GM12878 (cell line): Measurements from ENCODE around the gene IQCH. TPM values are rescaled to one million over a fixed set of nuclear protein-coding genes. Genes with fewer than 3 reads are reported as not detected.

Experiments
- ATAC-seq: fragments of 200-7000 bp; cut with Tn5 transposase; 3 replicates; pipeline ENCODE4 v1.9.1; 2020; ENCODE audit warnings: mild to moderate bottlenecking, moderate library complexity
- BruUV-seq: library from RNA; stranded (reverse); fragments of 400-500 nt; replicated peaks from 2 replicates; lab custom pipeline; 2021; lab: Mats Ljungman, UMichigan
- CTCF ChIA-PET: fragments of 300-600 bp; sonication (Branson Sonifier 250); formaldehyde crosslinking; extraction: SDS; loops from one replicate; lab custom pipeline; 2021; ENCODE audit warnings: inconsistent platforms; lab: Yijun Ruan, JAX
- POLR2A ChIA-PET: fragments of 350-600 bp; formaldehyde crosslinking; extraction: SDS; loops from one replicate; lab custom pipeline; 2021; ENCODE audit warnings: inconsistent platforms; lab: Charles Lee
- RAD21 ChIA-PET: fragments of 300-600 bp; sonication (Branson Sonifier 250); formaldehyde crosslinking; loops from one replicate; lab custom pipeline; 2023; ENCODE audit warnings: antibody characterized with exemption; ENCODE audit not compliant: unreplicated experiment; lab: Charles Lee
- SMC1A ChIA-PET: fragments of 300-600 bp; sonication (Branson Sonifier 250); formaldehyde crosslinking; loops from one replicate; lab custom pipeline; 2023; ENCODE audit not compliant: unreplicated experiment, uncharacterized antibody; lab: Charles Lee
- DNase-seq: peaks from one replicate; pipeline ENCODE4 v3.0.0-alpha.2; 2011; ENCODE audit warnings: low read depth, low spot score
- FAIRE-seq: peaks from 3 replicates; lab custom pipeline; 2011; peaks lifted over from hg19 to GRCh38; lab: Jason Lieb, UNC
- H2AFZ ChIP-seq: 2 replicates; pipeline ENCODE4 v1.6.0; 2011; ENCODE audit warnings: low read depth, low read length, control low read depth; ENCODE audit not compliant: control insufficient read depth
- H3K27ac ChIP-seq: 2 replicates; pipeline ENCODE4 v1.5.1; 2011; ENCODE audit warnings: control low read depth; ENCODE audit not compliant: control insufficient read depth, insufficient read depth
- H3K27me3 ChIP-seq, 2 experiments: replicated peaks in 1 of 2; 2 replicates each; pipeline versions ENCODE4 v1.6.0 to v1.6.1; 2011; ENCODE audit warnings: low read length in 1 of 2; ENCODE audit not compliant: control insufficient read depth in 2 of 2, insufficient read depth in 2 of 2
- H3K36me3 ChIP-seq, 2 experiments: 2 replicates each; pipeline ENCODE4 v1.5.1; 2011; ENCODE audit warnings: low read length in 1 of 2; ENCODE audit not compliant: control insufficient read depth in 2 of 2, insufficient read depth in 2 of 2
- H3K4me1 ChIP-seq: 2 replicates; pipeline ENCODE4 v1.6.1; 2011; ENCODE audit warnings: mild to moderate bottlenecking, low read length, moderate library complexity, mixed read lengths; ENCODE audit not compliant: control insufficient read depth, insufficient read depth
- H3K4me2 ChIP-seq: 2 replicates; pipeline ENCODE4 v1.6.0; 2011; ENCODE audit warnings: control low read depth; ENCODE audit not compliant: control insufficient read depth, insufficient read depth
- H3K4me3 ChIP-seq: fragments of 200-600 bp; sonication (generic); 2 replicates; pipeline ENCODE4 v1.5.1; 2016
- H3K79me2 ChIP-seq: 2 replicates; pipeline ENCODE4 v1.6.0; 2011; ENCODE audit warnings: low read length; ENCODE audit not compliant: control insufficient read depth, insufficient read depth
- H3K9ac ChIP-seq: 2 replicates; pipeline ENCODE4 v1.8.0; 2011; ENCODE audit warnings: low read length, control low read depth, mixed read lengths; ENCODE audit not compliant: control insufficient read depth, insufficient read depth
- H3K9me3 ChIP-seq: replicated peaks from 3 replicates; pipeline ENCODE4 v1.5.1; 2011; ENCODE audit warnings: mild to moderate bottlenecking, low read length; ENCODE audit not compliant: control insufficient read depth, insufficient read depth
- H4K20me1 ChIP-seq: 2 replicates; pipeline ENCODE4 v1.6.0; 2011; ENCODE audit not compliant: control insufficient read depth, insufficient read depth
- BHLHE40 ChIP-seq, 2 experiments: fragments of 450-650 bp in 1 of 2; IDR thresholded peaks; 2 replicates each; pipeline ENCODE4 v1.6.1; 2011 to 2017; ENCODE audit warnings: low read depth in 2 of 2, borderline replicate concordance in 1 of 2, improper control_type of control experiment in 1 of 2, low read length in 1 of 2, mild to moderate bottlenecking in 1 of 2
- CBX5 ChIP-seq: sonication (generic); IDR thresholded peaks from 2 replicates; pipeline ENCODE4 v1.6.1; 2016; ENCODE audit warnings: low read depth, moderate library complexity, mild to moderate bottlenecking, inconsistent platforms
- CEBPB ChIP-seq, 2 experiments: fragments of 150-350 bp in 1 of 2; IDR thresholded peaks; 2 replicates each; pipeline ENCODE4 v1.6.1; 2012 to 2014; ENCODE audit warnings: low read depth in 2 of 2, low read length in 2 of 2, borderline replicate concordance in 1 of 2, inconsistent platforms in 1 of 2
- CHD1 ChIP-seq: IDR thresholded peaks from 2 replicates; pipeline ENCODE4 v1.6.1; 2012; ENCODE audit warnings: low read depth, low read length, improper control_type of control experiment
- FOXK2 ChIP-seq: fragments of 450-650 bp; IDR thresholded peaks from 2 replicates; pipeline ENCODE4 v1.6.1; 2017; ENCODE audit warnings: mild to moderate bottlenecking, moderate library complexity
- JUND ChIP-seq: IDR thresholded peaks from 2 replicates; pipeline ENCODE4 v1.6.1; 2012; ENCODE audit warnings: low read depth, mild to moderate bottlenecking, low read length, improper control_type of control experiment, moderate library complexity
- MTA2 ChIP-seq: fragments of 450-650 bp; IDR thresholded peaks from 2 replicates; pipeline ENCODE4 v1.6.1; 2016; ENCODE audit warnings: low read depth, mild to moderate bottlenecking, moderate library complexity
- NFYB ChIP-seq: IDR thresholded peaks from 2 replicates; pipeline ENCODE4 v1.6.1; 2011; ENCODE audit warnings: low read depth, mild to moderate bottlenecking, low read length, improper control_type of control experiment, moderate library complexity; ENCODE audit not compliant: insufficient read depth
- NR2C2 ChIP-seq: IDR thresholded peaks from 2 replicates; pipeline ENCODE4 v1.6.1; 2011; ENCODE audit warnings: borderline replicate concordance, low read depth; ENCODE audit not compliant: control insufficient read depth, insufficient read length
- SMARCA5 ChIP-seq: fragments of 450-650 bp; IDR thresholded peaks from 2 replicates; pipeline ENCODE4 v1.6.1; 2017; ENCODE audit warnings: mild to moderate bottlenecking
- SUPT20H ChIP-seq: IDR thresholded peaks from 2 replicates; pipeline ENCODE4 v1.6.1; 2011; ENCODE audit warnings: low read depth, mild to moderate bottlenecking, low read length, moderate library complexity, borderline replicate concordance; ENCODE audit not compliant: control insufficient read depth
- TBL1XR1 ChIP-seq: IDR thresholded peaks from 2 replicates; pipeline ENCODE4 v1.6.1; 2012; ENCODE audit warnings: low read depth, low read length, improper control_type of control experiment
- ZBED1 ChIP-seq: IDR thresholded peaks from 2 replicates; pipeline ENCODE4 v1.6.1; 2016; ENCODE audit warnings: borderline replicate concordance
- ZBTB33 ChIP-seq: fragments of 450-650 bp; IDR thresholded peaks from 2 replicates; pipeline ENCODE4 v1.6.1; 2017; ENCODE audit warnings: mild to moderate bottlenecking
- ZNF384 ChIP-seq: IDR thresholded peaks from 2 replicates; pipeline ENCODE4 v1.6.1; 2012; ENCODE audit warnings: low read depth, mild to moderate bottlenecking, low read length, improper control_type of control experiment, borderline replicate concordance
- WGBS: methylation state at CpG from one replicate; pipeline ENCODE4 v1.1.6; 2016; ENCODE audit warnings: low lambda C conversion rate; ENCODE audit not compliant: insufficient replicate concordance, insufficient coverage; ENCODE audit errors: missing lambda C conversion rate; 5-methylcytosine and 5-hydroxymethylcytosine counted together
- in situ Hi-C: fragments of 300-500 bp; cut with MboI; formaldehyde crosslinking; loops from 9 replicates; pipeline ENCODE4 v1.14.3; 2018; ENCODE audit warnings: mixed read lengths
- intact Hi-C: fragments of 100-400 bp; cut with micrococcal nuclease; formaldehyde crosslinking; loops from one replicate; pipeline ENCODE4 v1.14.2; 2022; ENCODE audit not compliant: unreplicated experiment
- polyA plus RNA-seq, 11 experiments: library from polyadenylated mRNA; depleted of rRNA in 4 of 11; unstranded in 6 of 11; stranded (reverse) in 5 of 11; fragments of >200 nt; fragmentation: Nextera tagmentation in 4 of 11; fragmentation: Illumina TruSeq in 1 of 11; extraction: Ambion mirVana in 4 of 11; extraction: Trizol in 1 of 11; gene quantifications; 1 replicate in 1 of 11; 2 replicates in 10 of 11; pipeline versions ENCODE4 v1.2.1 to v1.2.3, GENCODE V29; 2011 to 2016; ENCODE audit warnings: inconsistent platforms in 2 of 11, missing spikeins in 2 of 11, low read depth in 1 of 11
- total RNA-seq, 4 experiments: library from RNA; depleted of rRNA in 3 of 4; stranded (reverse); fragments of >200 nt in 3 of 4; fragmentation: Illumina TruSeq in 1 of 4; extraction: Trizol in 1 of 4; gene quantifications; 2 replicates each; pipeline versions ENCODE4 v1.2.1 to v1.2.3, GENCODE V29; 2013 to 2021
- TF ChIP-seq, protein P1 (sequence below): fragments of 450-650 bp; IDR thresholded peaks from 2 replicates; pipeline ENCODE4 v1.6.1; 2017; ENCODE audit warnings: low read depth, mild to moderate bottlenecking, moderate library complexity

IQCH gene
- total and polyA plus RNA-seq, 10 of the 15 experiments (the other 5 are each of a cell fraction or from before 2014, with no cell fraction given): 0.29 to 1.3 (median 0.99) TPM

GRCh38 chr15:67259806-67260205 is 5.2 kb downstream of the IQCH start:
- FAIRE-seq: no peak
- no peaks in the 10 kb centered on the region for H3K9me3 ChIP-seq

DNA sequence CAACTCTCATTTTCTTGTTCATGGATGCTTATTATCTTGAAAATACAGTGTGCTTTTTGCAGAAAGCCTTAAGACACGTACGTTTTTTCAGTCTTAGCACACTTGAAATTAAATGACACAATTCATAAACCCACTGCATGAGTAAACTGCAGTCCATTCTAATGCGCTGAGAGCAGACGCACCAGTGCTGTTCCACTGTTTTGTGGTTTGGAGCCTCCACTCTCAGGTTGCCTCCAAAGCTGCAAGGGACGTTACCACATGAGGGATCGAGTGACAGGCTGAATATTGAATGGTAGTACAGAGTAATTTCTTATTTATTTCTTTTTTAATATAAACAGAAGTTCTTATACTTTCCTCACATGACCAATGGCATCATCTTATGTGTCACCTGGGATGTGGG is 12.3 kb downstream of the IQCH start:
- no peaks in the 10 kb centered on the region for H3K9me3 ChIP-seq
- no peak for FAIRE-seq
- no peaks in the 10 kb centered on the region for H3K4me1 ChIP-seq
- H4K20me1 ChIP-seq: no peaks in the 10 kb centered on the region
- H3K4me2 ChIP-seq: no peak overlapping the region
- ChIA-PET SMC1A (no interaction called here), CTCF (no interaction called here), POLR2A (no interaction called here), RAD21 (no interaction called here)
- in situ Hi-C loops (no loop called here), intact Hi-C loops (no loop called here)
- H3K27ac ChIP-seq: no peak overlapping the region
- H3K36me3 ChIP-seq: no peaks in the 10 kb centered on the region
- H3K79me2 ChIP-seq: no peaks in the 10 kb centered on the region
- no peak for DNase-seq
- no peak overlapping the region for H3K4me3 ChIP-seq
- no peak overlapping the region for H3K9ac ChIP-seq
- H3K27me3 ChIP-seq: no peaks in the 10 kb centered on the region; a peak in 2 of 4 replicates
- H2AFZ ChIP-seq: no peak overlapping the region
- ATAC-seq: no peak
- 58% methylated on average over 6 of the region's 6 CpGs for WGBS
- no TSS peak for BruUV-seq
- TF ChIP-seq CBX5 (no peak), ZBTB33 (no peak), FOXK2 (no peak), CHD1 (no peak), JUND (no peak), NFYB (no peak), ZNF384 (no peak), SUPT20H (no peak), MTA2 (no peak), CEBPB (IDR thresholded peaks at IDR 0.05; ENCODE audit: borderline replicate concordance in 1 of 2, low read depth in 2 of 2, low read length in 2 of 2) (no peak)
- TF ChIP-seq, protein P1, sequence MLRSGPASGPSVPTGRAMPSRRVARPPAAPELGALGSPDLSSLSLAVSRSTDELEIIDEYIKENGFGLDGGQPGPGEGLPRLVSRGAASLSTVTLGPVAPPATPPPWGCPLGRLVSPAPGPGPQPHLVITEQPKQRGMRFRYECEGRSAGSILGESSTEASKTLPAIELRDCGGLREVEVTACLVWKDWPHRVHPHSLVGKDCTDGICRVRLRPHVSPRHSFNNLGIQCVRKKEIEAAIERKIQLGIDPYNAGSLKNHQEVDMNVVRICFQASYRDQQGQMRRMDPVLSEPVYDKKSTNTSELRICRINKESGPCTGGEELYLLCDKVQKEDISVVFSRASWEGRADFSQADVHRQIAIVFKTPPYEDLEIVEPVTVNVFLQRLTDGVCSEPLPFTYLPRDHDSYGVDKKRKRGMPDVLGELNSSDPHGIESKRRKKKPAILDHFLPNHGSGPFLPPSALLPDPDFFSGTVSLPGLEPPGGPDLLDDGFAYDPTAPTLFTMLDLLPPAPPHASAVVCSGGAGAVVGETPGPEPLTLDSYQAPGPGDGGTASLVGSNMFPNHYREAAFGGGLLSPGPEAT: no peak

More at GRCh38 chr15:67259806-67260205, 5.2 kb downstream of the IQCH start:
- in situ Hi-C loops: no loop called here
- no TSS peak for BruUV-seq
- Histone ChIP-seq H3K27ac (no peak overlapping the region), H3K4me1 (no peaks in the 10 kb centered on the region), H3K36me3 (no peaks in the 10 kb centered on the region), H3K4me2 (no peak overlapping the region), H3K79me2 (no peaks in the 10 kb centered on the region), H4K20me1 (no peaks in the 10 kb centered on the region), H3K27me3 (no peaks in the 10 kb centered on the region)
- SMC1A ChIA-PET: interaction anchor here (1.2 kb wide), 1 partner anchor 32 kb away, joined by 3 read pairs; no protein-coding TSS in a partner anchor
- RAD21 ChIA-PET: no interaction called here
- DNase-seq: no peak
- CTCF ChIA-PET: no interaction called here
- no peak for TF ChIP-seq TBL1XR1
- TF ChIP-seq JUND: no peak
- TF ChIP-seq NR2C2: no peak
- TF ChIP-seq SMARCA5: no peak
- TF ChIP-seq ZBED1: no peak
- TF ChIP-seq BHLHE40 (IDR thresholded peaks at IDR 0.05; ENCODE audit: borderline replicate concordance in 1 of 2, low read depth in 2 of 2, low read length in 1 of 2): no peak
- TF ChIP-seq, all 136 proteins: peak for 0
- Histone ChIP-seq H3K4me3 (no peak overlapping the region), H2AFZ (no peak overlapping the region), H3K9ac (no peak overlapping the region)
- intact Hi-C loops: no loop called here
- no peak for ATAC-seq
- POLR2A ChIA-PET: no interaction called here
